ENCODE measurements around the gene CLDN9.

The CLDN9 gene

GRCh38 chr16:2996298-2996697 is 16.4 kb upstream of the CLDN9 start:
- DNase-seq = no peak

- no peak for DNase-seq
These were observed 12.8 kb upstream of the CLDN9 start for GRCh38 chr16:2999929-3000328.

- DNase-seq = no peak
These were observed 12.2 kb upstream of the CLDN9 start for GRCh38 chr16:3000540-3000939.

GRCh38 chr16:3001316-3001715 is 11.4 kb upstream of the CLDN9 start:
- DNase-seq = no peak

GRCh38 chr16:3003582-3004270 is 9.0 kb upstream of the CLDN9 start:
- DNase-seq = peak; percentile 100

- peak; percentile 77 for DNase-seq
These were observed 8.4 kb upstream of the CLDN9 start for GRCh38 chr16:3004319-3004718.

- DNase-seq = peak; percentile 68
These were observed 7.9 kb upstream of the CLDN9 start for GRCh38 chr16:3004781-3005284.

- DNase-seq = no peak
These were observed 5.4 kb upstream of the CLDN9 start for GRCh38 chr16:3007059-3007956.

- DNase-seq = no peak
These were observed 4.6 kb upstream of the CLDN9 start for GRCh38 chr16:3007957-3008689.

GRCh38 chr16:3008690-3009037 is 4.1 kb upstream of the CLDN9 start:
- no peak for DNase-seq

- peak; percentile 53 for DNase-seq
These were observed 2.9 kb upstream of the CLDN9 start for GRCh38 chr16:3009568-3010390.

- DNase-seq = no peak
These were observed 2.2 kb upstream of the CLDN9 start for GRCh38 chr16:3010510-3010909.

- peak; percentile 93 for DNase-seq
These were observed 477 bp upstream of the CLDN9 start for GRCh38 chr16:3012246-3012645.

GRCh38 chr16:3013491-3013951 is 798 bp downstream of the CLDN9 start:
- no peak for DNase-seq

GRCh38 chr16:3013998-3014690 is 1.4 kb downstream of the CLDN9 start:
- no peak for DNase-seq

GRCh38 chr16:3014971-3015370 is 2.2 kb downstream of the CLDN9 start:
- DNase-seq = no peak

GRCh38 chr16:3015865-3016521 is 3.3 kb downstream of the CLDN9 start:
- no peak for DNase-seq

- DNase-seq = no peak
These were observed 4.6 kb downstream of the CLDN9 start for GRCh38 chr16:3017344-3017743.

GRCh38 chr16:3017794-3018506 is 5.2 kb downstream of the CLDN9 start, which contains the start of gene CLDN6:
TSS of gene CLDN6 (minus strand) at chr16:3018183. CDS start at chr16:3016021, 2,162 bp downstream.
- DNase-seq = peak; percentile 81

- no peak for DNase-seq
These were observed 7.0 kb downstream of the CLDN9 start for GRCh38 chr16:3019594-3020246.

Measured in NCI-H69 (cell line).